HPDE6-E6E7 (cell line): ENCODE data around the gene CORO6.
"Not testable (repeated sequence)": the region's sequence is repeated elsewhere in the genome, so short reads cannot be mapped to it uniquely, and the experiment has no call there.

Source experiments
- DNase-seq: peaks from one replicate; pipeline ENCODE4 v3.0.0; 2011; ENCODE audit warnings: missing footprints; ENCODE audit errors: extremely low spot score

Gene CORO6

GRCh38 chr17:29622337-29623282 is at the start of gene CORO6:
TSS of gene CORO6 (minus strand) at chr17:29622912. CDS start at chr17:29621421, 1,491 bp downstream.
- DNase-seq, result peak; percentile 46

- DNase-seq, result no peak
These were observed 48.9 kb upstream of the CORO6 start for GRCh38 chr17:29671661-29672060.

- DNase-seq, result no peak
These were observed 46.6 kb upstream of the CORO6 start for GRCh38 chr17:29669266-29669665.

- no peak for DNase-seq
These were observed 45.3 kb upstream of the CORO6 start for GRCh38 chr17:29667969-29668368.

GRCh38 chr17:29665481-29665810 is 42.7 kb upstream of the CORO6 start:
- DNase-seq, result no peak

- peak; percentile 79 for DNase-seq
These were observed 42.2 kb upstream of the CORO6 start for GRCh38 chr17:29664743-29665480.

GRCh38 chr17:29663155-29663554 is 40.4 kb upstream of the CORO6 start:
- no peak for DNase-seq

- no peak for DNase-seq
These were observed 38.5 kb upstream of the CORO6 start for GRCh38 chr17:29661213-29661612.

GRCh38 chr17:29659155-29659554 is 36.4 kb upstream of the CORO6 start:
- DNase-seq, result no peak

- DNase-seq, result no peak
These were observed 32.6 kb upstream of the CORO6 start for GRCh38 chr17:29655323-29655722.

GRCh38 chr17:29653995-29654714 is 31.4 kb upstream of the CORO6 start:
- DNase-seq, result no peak

- no peak for DNase-seq
These were observed 30.3 kb upstream of the CORO6 start for GRCh38 chr17:29652976-29653375.

- not testable (repeated sequence) for DNase-seq
These were observed 29.2 kb upstream of the CORO6 start for GRCh38 chr17:29651913-29652312.

- no peak for DNase-seq
These were observed 27.7 kb upstream of the CORO6 start for GRCh38 chr17:29650396-29650795.

GRCh38 chr17:29649359-29649758 is 26.6 kb upstream of the CORO6 start:
- DNase-seq, result no peak

- no peak for DNase-seq
These were observed 25.3 kb upstream of the CORO6 start for GRCh38 chr17:29648005-29648404.

GRCh38 chr17:29645515-29646051 is 22.9 kb upstream of the CORO6 start:
- no peak for DNase-seq

GRCh38 chr17:29643817-29644160 is 21.1 kb upstream of the CORO6 start:
- DNase-seq, result no peak

GRCh38 chr17:29642171-29642611 is 19.5 kb upstream of the CORO6 start:
- no peak for DNase-seq

GRCh38 chr17:29640981-29641642 is 18.4 kb upstream of the CORO6 start:
- DNase-seq, result no peak

- DNase-seq, result no peak
These were observed 17.7 kb upstream of the CORO6 start for GRCh38 chr17:29640413-29640812.
